Loucy (cell line): ENCODE measurements around the gene UBAC2.

Experiments used
- CTCF ChIP-seq: fragments of 200-600 bp; sonication (generic); conservative IDR thresholded peaks from 2 replicates; pipeline ENCODE4 v1.5.1; 2014; ENCODE audit warnings: mild to moderate bottlenecking, antibody characterized with exemption, low read length
- EZH2phosphoT487 ChIP-seq: fragments of 200-600 bp; IDR thresholded peaks from 2 replicates; pipeline ENCODE4 v1.6.1; 2018; ENCODE audit warnings: antibody characterized with exemption, mild to moderate bottlenecking, moderate library complexity, borderline replicate concordance

- TF ChIP-seq EZH2phosphoT487, result no peak
- no peak for TF ChIP-seq CTCF
These were observed 213.7 kb downstream of the UBAC2 start for GRCh38 chr13:99414048-99414995.
